ENCODE data around the gene KLF5.
"Not testable (repeated sequence)": the region's sequence is repeated elsewhere in the genome, so short reads cannot be mapped to it uniquely, and the experiment has no call there.

- TF ChIP-seq, protein P1, sequence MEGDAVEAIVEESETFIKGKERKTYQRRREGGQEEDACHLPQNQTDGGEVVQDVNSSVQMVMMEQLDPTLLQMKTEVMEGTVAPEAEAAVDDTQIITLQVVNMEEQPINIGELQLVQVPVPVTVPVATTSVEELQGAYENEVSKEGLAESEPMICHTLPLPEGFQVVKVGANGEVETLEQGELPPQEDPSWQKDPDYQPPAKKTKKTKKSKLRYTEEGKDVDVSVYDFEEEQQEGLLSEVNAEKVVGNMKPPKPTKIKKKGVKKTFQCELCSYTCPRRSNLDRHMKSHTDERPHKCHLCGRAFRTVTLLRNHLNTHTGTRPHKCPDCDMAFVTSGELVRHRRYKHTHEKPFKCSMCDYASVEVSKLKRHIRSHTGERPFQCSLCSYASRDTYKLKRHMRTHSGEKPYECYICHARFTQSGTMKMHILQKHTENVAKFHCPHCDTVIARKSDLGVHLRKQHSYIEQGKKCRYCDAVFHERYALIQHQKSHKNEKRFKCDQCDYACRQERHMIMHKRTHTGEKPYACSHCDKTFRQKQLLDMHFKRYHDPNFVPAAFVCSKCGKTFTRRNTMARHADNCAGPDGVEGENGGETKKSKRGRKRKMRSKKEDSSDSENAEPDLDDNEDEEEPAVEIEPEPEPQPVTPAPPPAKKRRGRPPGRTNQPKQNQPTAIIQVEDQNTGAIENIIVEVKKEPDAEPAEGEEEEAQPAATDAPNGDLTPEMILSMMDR (conservative IDR thresholded peaks at IDR 0.05; ENCODE audit: low read depth, low read length), result not testable (repeated sequence)
- not testable (repeated sequence) for TF ChIP-seq EZH2 (IDR thresholded peaks at IDR 0.05; ENCODE audit: borderline replicate concordance, low read depth, low read length, poor library complexity, severe bottlenecking)
Measured at GRCh38 chr13:73100781-73101180, 42.0 kb downstream of the KLF5 start.
